ENCODE measurements around the gene TMEM95. TPM values are rescaled to one million over a fixed set of nuclear protein-coding genes. Genes with fewer than 3 reads are reported as not detected.

The TMEM95 gene
- polyA plus RNA-seq, 1 experiment: not detected

DNA sequence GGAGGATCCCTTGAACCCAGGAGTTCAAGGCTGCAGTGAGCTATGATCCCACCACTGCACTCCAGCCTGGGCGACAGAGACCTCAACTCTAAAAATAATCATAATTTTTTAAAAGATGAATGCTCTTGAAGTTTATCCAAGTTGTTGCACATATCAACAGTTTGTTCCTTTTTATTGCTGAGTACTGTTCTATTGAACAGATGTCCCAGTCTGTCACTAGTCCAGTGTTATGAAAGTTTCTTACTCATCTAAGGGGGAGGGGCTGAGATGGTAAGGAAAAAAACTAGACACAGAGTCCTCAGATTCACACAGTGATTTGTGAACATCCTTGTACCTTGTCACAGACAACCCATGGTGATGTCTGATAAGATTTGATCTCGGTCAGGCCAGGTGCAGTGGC lies 14.8 kb upstream of the TMEM95 start:
- CTCF ChIA-PET: interaction anchor here (0.6 to 1.2 kb wide), 2 partner anchors 25 to 26 kb away, joined by 3 to 4 read pairs; partner anchors contain the start of gene GPS2
- no peak for DNase-seq (ENCODE audit: low read depth)
- H3K27me3 ChIP-seq (ENCODE audit: control insufficient read depth, insufficient read depth, low read length): peaks cover 7% of the 10 kb centered on the region

DNA sequence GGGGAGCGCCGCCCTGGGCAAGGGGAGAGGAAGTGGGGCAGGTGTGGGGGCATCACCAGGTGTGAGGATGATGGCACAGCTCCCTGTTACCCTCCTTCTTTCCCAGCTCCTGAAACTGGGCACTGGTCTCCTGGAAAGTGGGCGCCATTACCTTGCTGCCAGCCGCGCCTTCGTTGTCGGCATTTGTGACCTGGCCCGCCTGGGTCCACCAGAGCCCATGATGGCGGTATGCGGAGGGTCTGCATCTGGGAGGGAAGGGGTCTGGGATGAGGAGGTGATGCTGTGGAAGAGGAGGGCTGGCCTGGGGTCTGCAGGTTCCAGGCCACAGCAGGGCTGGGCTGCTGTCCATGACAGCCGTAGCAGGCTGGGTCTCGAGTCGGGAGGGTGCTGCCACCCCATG lies 13.1 kb upstream of the TMEM95 start:
- Histone ChIP-seq H3K36me3 (ENCODE audit: control insufficient read depth, insufficient read depth, low read length) (no peaks in the 10 kb centered on the region), H3K4me3 (ENCODE audit: low read depth, low read length) (no peak overlapping the region), H3K27me3 (ENCODE audit: control insufficient read depth, insufficient read depth, low read length) (peaks cover 7% of the 10 kb centered on the region)
- ChIA-PET POLR2A (no interaction called here), CTCF (no interaction called here)
- no peak for DNase-seq (ENCODE audit: low read depth)
- TF ChIP-seq CTCF (IDR thresholded peaks at IDR 0.05; ENCODE audit: insufficient read depth, low read depth, low read length): no peak

More for the DNA sequence above, 14.8 kb upstream of the TMEM95 start:
- POLR2A ChIA-PET: no interaction called here
- Histone ChIP-seq H3K4me3 (ENCODE audit: low read depth, low read length) (no peak overlapping the region), H3K36me3 (ENCODE audit: control insufficient read depth, insufficient read depth, low read length) (no peaks in the 10 kb centered on the region)
- no peak for TF ChIP-seq CTCF (IDR thresholded peaks at IDR 0.05; ENCODE audit: insufficient read depth, low read depth, low read length)

DNA sequence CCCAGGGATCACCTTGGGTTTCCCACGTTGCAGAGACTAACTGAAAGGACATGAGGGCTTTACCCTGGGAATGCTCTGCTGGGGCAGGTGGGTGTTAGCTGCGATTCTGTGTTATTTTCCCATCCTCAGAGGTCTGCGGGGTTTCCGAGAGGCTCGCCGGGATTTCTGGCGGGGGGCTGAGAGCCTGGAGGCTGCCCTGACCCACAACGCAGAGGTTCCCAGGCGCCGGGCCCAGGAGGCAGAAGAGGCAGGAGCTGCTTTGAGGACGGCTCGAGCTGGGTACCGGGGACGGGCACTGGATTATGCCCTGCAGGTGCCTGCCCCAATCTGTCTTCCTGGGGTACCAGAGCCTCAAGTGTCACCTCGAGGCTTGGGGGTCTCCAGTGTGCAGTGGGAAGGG lies 11.7 kb upstream of the TMEM95 start:
- POLR2A ChIA-PET: no interaction called here

GRCh38 chr17:7346761-7347614 lies 8.0 kb upstream of the TMEM95 start:
- CTCF ChIA-PET: interaction anchor here (0.9 to 2.4 kb wide), 2 partner anchors 17 to 23 kb away, joined by 3 to 6 read pairs; partner anchors contain the start of gene NEURL4
- Histone ChIP-seq H3K27me3 (ENCODE audit: control insufficient read depth, insufficient read depth, low read length) (peaks cover 4% of the 10 kb centered on the region; the same call in 1 of the 2 replicates), H3K36me3 (ENCODE audit: control insufficient read depth, insufficient read depth, low read length) (no peaks in the 10 kb centered on the region), H3K4me3 (ENCODE audit: low read depth, low read length) (no peak overlapping the region)
- POLR2A ChIA-PET: no interaction called here
- no peak for TF ChIP-seq CTCF (IDR thresholded peaks at IDR 0.05; ENCODE audit: insufficient read depth, low read depth, low read length)
- DNase-seq (ENCODE audit: low read depth): no peak

More for the DNA sequence above, 11.7 kb upstream of the TMEM95 start:
- Histone ChIP-seq H3K27me3 (ENCODE audit: control insufficient read depth, insufficient read depth, low read length) (peaks cover 7% of the 10 kb centered on the region), H3K36me3 (ENCODE audit: control insufficient read depth, insufficient read depth, low read length) (no peaks in the 10 kb centered on the region), H3K4me3 (ENCODE audit: low read depth, low read length) (no peak overlapping the region)
- TF ChIP-seq CTCF (IDR thresholded peaks at IDR 0.05; ENCODE audit: insufficient read depth, low read depth, low read length): no peak
- DNase-seq (ENCODE audit: low read depth): no peak
- CTCF ChIA-PET: interaction anchor here (1.0 to 2.8 kb wide), 3 partner anchors 13 to 291 kb away, joined by 3 to 11 read pairs (median 10); no protein-coding TSS in a partner anchor
